Transverse colon (tissue), 4 donors: Measurements from ENCODE around the gene DDN. TPM values are rescaled to one million over a fixed set of nuclear protein-coding genes. Genes with fewer than 3 reads are reported as not detected.

ENCODE experiments used
- DNase-seq: peaks from one replicate; pipeline ENCODE4 v3.0.0-alpha.2; 2019
- H3K27ac ChIP-seq, 4 donors: fragments of 200-600 bp; sonication (generic); 2 replicates each; pipeline ENCODE4 v1.5.1; 2016 to 2018; ENCODE audit warnings: inconsistent platforms in 4 of 4
- H3K27me3 ChIP-seq: fragments of 200-600 bp; sonication (generic); 2 replicates; pipeline ENCODE4 v1.5.1; 2017; ENCODE audit warnings: inconsistent platforms
- H3K36me3 ChIP-seq, 4 donors: fragments of 200-600 bp; sonication (generic); 2 replicates each; pipeline ENCODE4 v1.5.1; 2017 to 2019; ENCODE audit warnings: inconsistent platforms in 4 of 4
- H3K4me1 ChIP-seq, 4 donors: fragments of 200-600 bp; sonication (generic); 2 replicates each; pipeline ENCODE4 v1.5.1; 2017 to 2020; ENCODE audit warnings: inconsistent platforms in 4 of 4
- H3K4me3 ChIP-seq, 4 donors: fragments of 200-600 bp; sonication (generic); 1 replicate in 1 of 4; 2 replicates in 3 of 4; pipeline versions ENCODE4 v1.5.1 to v1.6.1; 2017 to 2019; ENCODE audit warnings: inconsistent platforms in 4 of 4
- H3K9me3 ChIP-seq, 2 donors: fragments of 200-600 bp; sonication (generic); 2 replicates each; pipeline ENCODE4 v1.5.1; 2017 to 2019; ENCODE audit warnings: inconsistent platforms in 2 of 2
- EP300 ChIP-seq: sonication (generic); formaldehyde crosslinking; IDR thresholded peaks from one replicate; pipeline ENCODE4 v1.6.1; 2017; ENCODE audit warnings: antibody characterized with exemption, low read depth
- POLR2A ChIP-seq: fragments of 450-650 bp; IDR thresholded peaks from one replicate; pipeline ENCODE4 v1.6.1; 2016; ENCODE audit warnings: antibody characterized with exemption, mild to moderate bottlenecking, moderate library complexity
- POLR2AphosphoS5 ChIP-seq, 3 donors: sonication (generic); formaldehyde crosslinking; IDR thresholded peaks; one replicate each; pipeline ENCODE4 v1.6.1; 2016; ENCODE audit warnings: antibody characterized with exemption in 3 of 3
- WGBS, 2 donors: methylation state at CpG; one replicate each; pipeline ENCODE4 v1.1.5; 2018; ENCODE audit warnings: low coverage in 1 of 2; 5-methylcytosine and 5-hydroxymethylcytosine counted together
- in situ Hi-C, 4 donors: fragments of 200-750 bp; cut with MboI; loops; one replicate each; pipeline versions ENCODE4 v1.15.0 to v1.15.1; 2017; ENCODE audit warnings: low sequenced_read_pairs in 3 of 4, low pct_ligation_motif_present in 1 of 4, low pct_unique_long_range_greater_than_20kb in 1 of 4
- intact Hi-C: fragments of 100-400 bp; cut with DNase I; formaldehyde crosslinking; loops from one replicate; pipeline ENCODE4 v1.15.1; 2023; ENCODE audit warnings: low total_unique reads
- total RNA-seq, 4 donors: library from RNA; depleted of rRNA; stranded (reverse); fragments of >200 nt; gene quantifications; one replicate each; pipeline ENCODE4 v1.1.0, GENCODE V29; 2016
- TF ChIP-seq, protein P1 (sequence below), 5 experiments: fragments of 200-600 bp in 3 of 5; fragments of 450-650 bp in 2 of 5; sonication (generic) in 3 of 5; IDR thresholded peaks; 1 replicate in 2 of 5; 2 replicates in 3 of 5; pipeline ENCODE4 v1.5.1; 2016 to 2017; ENCODE audit warnings: antibody characterized with exemption in 5 of 5, inconsistent platforms in 3 of 5, mild to moderate bottlenecking in 2 of 5, moderate library complexity in 1 of 5

The DDN gene
- total RNA-seq, 4 donors from 2014 or later = 0.27 to 0.32 TPM; not detected in 2

DNA sequence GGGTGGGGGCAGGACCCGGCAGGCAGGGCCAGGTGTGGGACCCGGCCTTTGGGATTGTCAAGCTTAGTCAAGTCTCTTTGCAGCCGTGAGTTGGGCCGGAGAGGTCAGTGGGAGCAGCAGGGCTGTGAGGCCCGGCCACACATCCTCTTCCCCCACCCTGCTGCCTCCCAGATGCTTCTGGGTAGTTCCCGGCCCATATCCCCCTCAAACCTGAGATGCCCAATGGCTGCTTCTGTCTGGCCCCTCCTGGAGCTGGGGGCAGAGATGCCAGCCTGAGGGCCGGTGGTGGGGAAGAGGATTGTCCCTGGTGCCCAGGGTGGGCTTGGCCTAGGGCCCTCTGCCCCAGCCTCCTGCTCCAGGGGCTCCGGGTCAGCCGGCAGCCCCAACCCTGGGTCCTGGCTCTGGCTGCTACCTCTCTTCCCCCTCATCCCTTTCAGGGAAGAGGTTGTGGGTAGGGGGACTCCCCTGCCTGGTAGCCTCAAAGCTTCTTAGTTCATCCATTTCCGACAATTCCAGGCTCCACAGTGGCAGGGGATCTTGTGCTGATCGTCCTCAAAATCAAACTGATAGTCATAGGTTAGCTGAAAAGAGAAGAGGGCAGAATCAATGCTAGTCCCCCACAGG lies 22.2 kb upstream of the DDN start:
- Histone ChIP-seq H3K4me3 (no peak overlapping the region), H3K36me3 (peaks cover 0 to 20% (median 8%) of the 10 kb centered on the region in 4 donors), H3K4me1 (peaks cover 8 to 22% (median 12%) of the 10 kb centered on the region in 4 donors), H3K27ac (no peak overlapping the region), H3K9me3 (no peaks in the 10 kb centered on the region), H3K27me3 (no peaks in the 10 kb centered on the region)
- in situ Hi-C loops = no loop called here
- DNase-seq = peak; percentile 6
- intact Hi-C loops = no loop called here
- 81 to 83% methylated on average over 5 to 11 of the region's 11 CpGs for WGBS, 2 donors
- TF ChIP-seq, protein P1, sequence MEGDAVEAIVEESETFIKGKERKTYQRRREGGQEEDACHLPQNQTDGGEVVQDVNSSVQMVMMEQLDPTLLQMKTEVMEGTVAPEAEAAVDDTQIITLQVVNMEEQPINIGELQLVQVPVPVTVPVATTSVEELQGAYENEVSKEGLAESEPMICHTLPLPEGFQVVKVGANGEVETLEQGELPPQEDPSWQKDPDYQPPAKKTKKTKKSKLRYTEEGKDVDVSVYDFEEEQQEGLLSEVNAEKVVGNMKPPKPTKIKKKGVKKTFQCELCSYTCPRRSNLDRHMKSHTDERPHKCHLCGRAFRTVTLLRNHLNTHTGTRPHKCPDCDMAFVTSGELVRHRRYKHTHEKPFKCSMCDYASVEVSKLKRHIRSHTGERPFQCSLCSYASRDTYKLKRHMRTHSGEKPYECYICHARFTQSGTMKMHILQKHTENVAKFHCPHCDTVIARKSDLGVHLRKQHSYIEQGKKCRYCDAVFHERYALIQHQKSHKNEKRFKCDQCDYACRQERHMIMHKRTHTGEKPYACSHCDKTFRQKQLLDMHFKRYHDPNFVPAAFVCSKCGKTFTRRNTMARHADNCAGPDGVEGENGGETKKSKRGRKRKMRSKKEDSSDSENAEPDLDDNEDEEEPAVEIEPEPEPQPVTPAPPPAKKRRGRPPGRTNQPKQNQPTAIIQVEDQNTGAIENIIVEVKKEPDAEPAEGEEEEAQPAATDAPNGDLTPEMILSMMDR (IDR thresholded peaks at IDR 0.05) = no peak
- TF ChIP-seq POLR2A (no peak), POLR2AphosphoS5 (IDR thresholded peaks at IDR 0.05) (no peak), EP300 (no peak)

DNA sequence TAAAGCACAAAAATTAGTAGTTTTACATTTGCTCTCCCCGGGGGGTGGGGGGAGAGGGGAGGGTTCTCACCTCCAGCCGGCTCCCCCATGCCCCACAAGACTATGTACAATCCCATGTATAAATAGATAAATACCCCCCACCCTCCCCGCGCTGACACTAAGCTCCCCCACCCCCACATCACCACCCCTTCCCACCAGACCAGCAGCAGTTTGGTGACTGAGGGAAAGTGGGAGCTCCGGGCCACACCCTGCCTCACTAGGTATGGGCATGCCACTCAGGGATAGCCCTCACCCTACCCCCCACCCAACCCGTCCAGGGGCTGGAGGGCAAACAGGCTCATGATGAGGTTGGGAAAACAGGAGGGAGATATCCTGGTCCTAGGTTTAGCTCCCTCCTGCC lies 21.3 kb upstream of the DDN start:
- TF ChIP-seq EP300 = no peak
- TF ChIP-seq, protein P1 (IDR thresholded peaks at IDR 0.05) = no peak
- TF ChIP-seq POLR2A = no peak
- TF ChIP-seq POLR2AphosphoS5 (IDR thresholded peaks at IDR 0.05) = no peak
- Histone ChIP-seq H3K27ac (peak overlapping the region in 1 of 4 donors; percentile 96), H3K4me3 (no peak overlapping the region), H3K9me3 (no peaks in the 10 kb centered on the region), H3K27me3 (no peaks in the 10 kb centered on the region), H3K36me3 (peaks cover 0 to 20% (median 6%) of the 10 kb centered on the region in 4 donors), H3K4me1 (peaks cover 8 to 22% (median 12%) of the 10 kb centered on the region in 4 donors)
- peak; percentile 7 for DNase-seq
- WGBS, 2 donors = 63 to 79% methylated on average over 2 to 4 of the region's 6 CpGs
- in situ Hi-C loops (no loop called here), intact Hi-C loops (no loop called here)

DNA sequence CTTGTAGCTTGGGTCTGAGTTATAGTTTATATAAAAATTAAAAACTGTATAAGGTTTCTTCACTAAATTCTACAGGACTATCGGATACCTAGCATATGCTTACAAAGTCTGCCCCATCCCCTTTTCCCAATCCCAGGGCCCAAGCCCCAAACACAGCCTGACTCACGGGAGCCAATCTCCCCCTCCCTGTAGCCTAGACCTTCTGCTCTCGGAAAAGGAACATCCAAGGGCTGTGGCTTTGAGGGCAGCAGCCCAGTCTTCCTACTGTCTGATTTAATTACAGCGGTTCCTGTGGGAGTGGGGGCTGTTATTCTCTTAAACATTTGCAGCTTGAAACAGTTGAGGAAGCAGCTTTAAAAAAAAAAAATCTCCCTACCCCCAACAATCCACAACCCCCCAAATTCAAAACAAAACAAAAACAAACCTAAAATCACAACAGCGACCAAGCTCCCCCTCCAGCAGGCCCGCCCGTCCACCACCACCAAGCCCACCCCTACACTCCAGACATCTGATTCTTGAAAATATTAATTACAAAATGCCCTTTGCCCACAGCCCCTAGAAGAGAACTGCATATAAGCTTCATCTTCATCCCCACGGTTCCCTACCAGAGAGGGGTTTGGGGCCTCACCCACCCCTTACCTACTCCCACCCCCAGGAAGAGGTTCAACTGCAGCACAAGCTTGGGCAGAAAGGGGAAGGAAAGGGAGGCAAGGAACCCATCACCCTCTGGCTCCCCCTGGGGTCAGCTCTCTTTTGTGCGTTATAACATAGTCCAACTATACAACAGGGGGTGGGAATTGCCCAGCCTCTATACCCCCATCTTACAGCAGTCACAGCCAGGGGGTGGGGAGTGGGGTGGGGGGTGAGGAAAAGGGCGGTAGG lies 20.5 kb upstream of the DDN start:
- no peaks in the 10 kb centered on the region for H3K27me3 ChIP-seq

DNA sequence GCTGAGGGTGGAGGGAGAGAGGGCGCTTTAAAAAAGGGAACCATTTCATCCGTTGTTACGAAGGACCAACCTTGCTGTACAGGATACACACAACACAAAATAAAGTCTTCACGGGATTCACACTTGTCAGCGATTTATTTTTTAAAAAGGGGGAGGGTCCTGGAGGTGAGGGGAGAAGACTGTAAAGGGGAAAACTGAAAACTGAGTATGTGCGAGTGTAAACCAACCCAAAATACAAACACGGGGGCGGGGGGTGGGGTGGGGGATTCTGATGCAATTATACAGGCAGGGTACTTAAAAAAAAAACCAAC lies 19.9 kb upstream of the DDN start:
- no peak for DNase-seq
- TF ChIP-seq EP300 (no peak), POLR2AphosphoS5 (IDR thresholded peaks at IDR 0.05) (no peak), POLR2A (no peak)
- TF ChIP-seq, protein P1 (IDR thresholded peaks at IDR 0.05) = no peak
- in situ Hi-C loops (no loop called here), intact Hi-C loops (no loop called here)
- Histone ChIP-seq H3K9me3 (no peaks in the 10 kb centered on the region), H3K27ac (peak overlapping the region; percentile 86 to 99 (median 97)), H3K4me1 (peaks cover 8 to 22% (median 12%) of the 10 kb centered on the region in 4 donors), H3K27me3 (no peaks in the 10 kb centered on the region), H3K4me3 (peak overlapping the region; percentile 54 to 99 (median 86)), H3K36me3 (peaks cover 0 to 6% (median 0%) of the 10 kb centered on the region in 4 donors)
- 0 to 4% methylated on average over 7 to 8 of the region's 8 CpGs for WGBS, 2 donors

More for the DNA sequence above, 20.5 kb upstream of the DDN start:
- in situ Hi-C loops (no loop called here), intact Hi-C loops (no loop called here)
- H3K4me3 ChIP-seq = peak overlapping the region in 1 of 4 donors; percentile 99
- peak overlapping the region; percentile 86 to 99 (median 97) for H3K27ac ChIP-seq
- no peaks in the 10 kb centered on the region for H3K9me3 ChIP-seq
- DNase-seq = peak; percentile 38
- H3K4me1 ChIP-seq = peaks cover 8 to 22% (median 12%) of the 10 kb centered on the region in 4 donors
- 65 to 86% methylated on average over 5 to 10 of the region's 10 CpGs for WGBS, 2 donors
- no peak for TF ChIP-seq POLR2AphosphoS5 (IDR thresholded peaks at IDR 0.05)
- TF ChIP-seq, protein P1 (IDR thresholded peaks at IDR 0.05) = peak in 2 of 5 experiments; percentile 4 to 11
- peaks cover 0 to 12% (median 2%) of the 10 kb centered on the region in 4 donors for H3K36me3 ChIP-seq
